NCI-H146 treated with DMSO at 0.1 percent for 48 hours (cell line): ENCODE data around the gene ARL15.
"Not testable (repeated sequence)": the region's sequence is repeated elsewhere in the genome, so short reads cannot be mapped to it uniquely, and the experiment has no call there.

ENCODE experiments used
- DNase-seq: peaks from one replicate; lab custom pipeline; 2025; ENCODE audit not compliant: unreplicated experiment; lab: John Stamatoyannopoulos, UW

Gene ARL15

GRCh38 chr5:53997736-53998627 is 312.4 kb downstream of the ARL15 start:
- no peak for DNase-seq

- DNase-seq: no peak
Observed at GRCh38 chr5:53996008-53996407, 314.4 kb downstream of the ARL15 start.

GRCh38 chr5:53994148-53994547 is 316.2 kb downstream of the ARL15 start:
- DNase-seq: no peak

GRCh38 chr5:53991942-53992341 is 318.4 kb downstream of the ARL15 start:
- no peak for DNase-seq

- DNase-seq: no peak
Observed at GRCh38 chr5:53987101-53987500, 323.3 kb downstream of the ARL15 start.

- DNase-seq: no peak
Observed at GRCh38 chr5:53985796-53986195, 324.6 kb downstream of the ARL15 start.

- DNase-seq: no peak
Observed at GRCh38 chr5:53984971-53985370, 325.4 kb downstream of the ARL15 start.

- no peak for DNase-seq
Observed at GRCh38 chr5:53983568-53984460, 326.6 kb downstream of the ARL15 start.

GRCh38 chr5:53982319-53982718 is 328.1 kb downstream of the ARL15 start:
- not testable (repeated sequence) for DNase-seq

GRCh38 chr5:53980061-53980460 is 330.3 kb downstream of the ARL15 start:
- no peak for DNase-seq

GRCh38 chr5:53974021-53974420 is 336.4 kb downstream of the ARL15 start:
- DNase-seq: no peak

GRCh38 chr5:53972314-53972713 is 338.1 kb downstream of the ARL15 start:
- no peak for DNase-seq

GRCh38 chr5:53971551-53971950 is 338.8 kb downstream of the ARL15 start:
- no peak for DNase-seq

- no peak for DNase-seq
Observed at GRCh38 chr5:53971131-53971530, 339.2 kb downstream of the ARL15 start.

GRCh38 chr5:53970475-53970874 is 339.9 kb downstream of the ARL15 start:
- no peak for DNase-seq

- no peak for DNase-seq
Observed at GRCh38 chr5:53969176-53969730, 341.1 kb downstream of the ARL15 start.

- DNase-seq: no peak
Observed at GRCh38 chr5:53965459-53965858, 344.9 kb downstream of the ARL15 start.

GRCh38 chr5:53963958-53964357 is 346.4 kb downstream of the ARL15 start:
- DNase-seq: no peak

GRCh38 chr5:53962306-53962705 is 348.1 kb downstream of the ARL15 start:
- DNase-seq: no peak

GRCh38 chr5:53956632-53957031 is 353.7 kb downstream of the ARL15 start:
- DNase-seq: no peak

- DNase-seq: no peak
Observed at GRCh38 chr5:53956196-53956595, 354.2 kb downstream of the ARL15 start.

GRCh38 chr5:53950621-53951020 is 359.8 kb downstream of the ARL15 start:
- no peak for DNase-seq
